Upper lobe of left lung (tissue), 6 donors: ENCODE results near the gene STK4. TPM values are rescaled to one million over a fixed set of nuclear protein-coding genes. Genes with fewer than 3 reads are reported as not detected.

Source experiments
- ATAC-seq, 2 donors: fragments of 200-7000 bp; cut with Tn5 transposase; one replicate each; pipeline ENCODE4 v1.9.1; 2022; ENCODE audit warnings: mild to moderate bottlenecking in 2 of 2, moderate library complexity in 2 of 2; ENCODE audit not compliant: low FRiP score in 2 of 2
- DNase-seq, 2 donors: peaks; one replicate each; pipeline ENCODE4 v3.0.0-alpha.2; 2019 to 2020
- H3K27ac ChIP-seq, 4 donors: fragments of 200-600 bp; sonication (generic); one replicate each; pipeline ENCODE4 v1.5.1; 2016 to 2019
- H3K27me3 ChIP-seq, 4 donors: fragments of 200-600 bp; sonication (generic); one replicate each; pipeline ENCODE4 v1.5.1; 2017 to 2019
- H3K36me3 ChIP-seq, 4 donors: fragments of 200-600 bp; sonication (generic); one replicate each; pipeline ENCODE4 v1.5.1; 2016 to 2019
- H3K4me1 ChIP-seq, 4 donors: fragments of 200-600 bp; sonication (generic); one replicate each; pipeline ENCODE4 v1.5.1; 2018 to 2019
- H3K4me3 ChIP-seq, 4 donors: fragments of 200-600 bp; sonication (generic); one replicate each; pipeline ENCODE4 v1.5.1; 2017 to 2019; ENCODE audit warnings: mild to moderate bottlenecking in 2 of 4, moderate library complexity in 1 of 4
- H3K9me3 ChIP-seq, 4 donors: fragments of 200-600 bp; sonication (generic); one replicate each; pipeline ENCODE4 v1.5.1; 2018 to 2019
- CTCF ChIP-seq, 6 experiments: fragments of 450-650 bp in 4 of 6; fragments of 200-600 bp in 2 of 6; sonication (generic) in 2 of 6; IDR thresholded peaks; one replicate each; pipeline ENCODE4 v1.5.1; 2016 to 2019; ENCODE audit warnings: antibody characterized with exemption in 6 of 6
- EP300 ChIP-seq, 4 donors: sonication (generic); formaldehyde crosslinking; IDR thresholded peaks; one replicate each; pipeline ENCODE4 v1.5.1; 2017; ENCODE audit warnings: antibody characterized with exemption in 4 of 4, control low read depth in 2 of 4
- POLR2A ChIP-seq, 4 donors: fragments of 450-650 bp; IDR thresholded peaks; one replicate each; pipeline ENCODE4 v1.5.1; 2016 to 2017; ENCODE audit warnings: antibody characterized with exemption in 4 of 4, mild to moderate bottlenecking in 2 of 4
- POLR2AphosphoS5 ChIP-seq, 2 donors: sonication (generic); formaldehyde crosslinking; IDR thresholded peaks; one replicate each; pipeline ENCODE4 v1.5.1; 2017; ENCODE audit warnings: antibody characterized with exemption in 2 of 2
- WGBS, 2 donors: methylation state at CpG; one replicate each; pipeline ENCODE4 v1.1.5; 2017 to 2018; 5-methylcytosine and 5-hydroxymethylcytosine counted together
- total RNA-seq, 6 donors: library from RNA; depleted of rRNA in 4 of 6; stranded (reverse); fragments of >200 nt in 4 of 6; gene quantifications; one replicate each; pipeline versions ENCODE4 v1.1.0 to v1.2.1, GENCODE V29; 2016 to 2021
- donor health status: DM: no; HTN: no; CAD: no; lungs with moderate emphysema.
- donor health status: DM: no; HTN: yes; CAD: no; lungs with severe emphysema.

The STK4 gene
- 10 to 100 TPM; 31.0 to 76.1 (median 44.1) TPM for total RNA-seq

GRCh38 chr20:44966030-44966961 is at the start of gene STK4:
STK4 (plus strand) TSS chr20:44966512; CDS start chr20:44966569, 57 bp downstream.
- 2 to 4% methylated on average over 34 to 56 of the region's 68 CpGs for WGBS, 2 donors
- peak; percentile 98 to 99 for ATAC-seq

GRCh38 chr20:44916586-44916985 is 49.7 kb upstream of the STK4 start:
- DNase-seq (peak in 1 of 2 donors; percentile 33), ATAC-seq (no peak)
- Histone ChIP-seq H3K4me1 (no peaks in the 10 kb centered on the region), H3K27me3 (no peaks in the 10 kb centered on the region), H3K27ac (no peak overlapping the region), H3K4me3 (no peak overlapping the region), H3K9me3 (no peaks in the 10 kb centered on the region), H3K36me3 (peaks cover 0 to 7% (median 3%) of the 10 kb centered on the region in 4 donors)
- WGBS, 2 donors, result 94 to 97% methylated on average over 10 to 12 of the region's 12 CpGs
- TF ChIP-seq POLR2A (IDR thresholded peaks at IDR 0.05), result no peak
- TF ChIP-seq CTCF (IDR thresholded peaks at IDR 0.05), result no peak
- TF ChIP-seq EP300 (IDR thresholded peaks at IDR 0.05), result no peak
- TF ChIP-seq POLR2AphosphoS5 (IDR thresholded peaks at IDR 0.05), result no peak

More at GRCh38 chr20:44966030-44966961, at the start of gene STK4:
- Histone ChIP-seq H3K4me3 (peak within 1 kb of the TSS; percentile 63 to 98 (median 90)), H3K36me3 (no peaks in the 10 kb centered on the region), H3K27ac (peak within 1 kb of the TSS; percentile 82 to 97 (median 90)), H3K9me3 (no peaks in the 10 kb centered on the region), H3K27me3 (no peaks in the 10 kb centered on the region), H3K4me1 (peaks cover 26 to 38% (median 31%) of the 10 kb centered on the region in 4 donors)
- TF ChIP-seq CTCF (IDR thresholded peaks at IDR 0.05) (peak; percentile 49 to 86 (median 76)), POLR2AphosphoS5 (IDR thresholded peaks at IDR 0.05) (peak; percentile 97 to 98), EP300 (IDR thresholded peaks at IDR 0.05) (peak in 1 of 4 donors; percentile 85), POLR2A (IDR thresholded peaks at IDR 0.05) (peak in 3 of 4 donors; percentile 74 to 96 (median 83))
- DNase-seq, result peak; percentile 97 to 100

DNA sequence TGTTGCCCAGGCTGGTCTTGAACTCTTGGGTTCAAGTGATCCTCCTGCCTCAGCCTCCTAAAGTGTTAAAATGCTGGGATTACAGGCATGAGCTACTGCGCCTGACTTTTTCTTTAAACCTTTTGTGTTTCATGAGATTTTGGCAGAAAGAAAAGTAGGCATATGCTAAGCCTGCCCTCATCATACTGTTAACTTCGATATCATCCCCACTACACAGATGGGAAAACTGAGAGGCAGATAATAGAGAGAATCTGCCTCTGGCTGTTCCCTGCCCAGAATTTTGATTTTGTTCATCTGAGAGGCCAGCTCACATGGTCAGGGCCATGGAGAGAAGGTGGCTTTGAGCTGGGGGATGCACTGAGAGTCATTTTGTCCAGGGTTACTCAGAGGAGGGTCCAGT is 48.9 kb upstream of the STK4 start:
- Histone ChIP-seq H3K27me3 (no peaks in the 10 kb centered on the region), H3K27ac (no peak overlapping the region), H3K9me3 (no peaks in the 10 kb centered on the region), H3K4me1 (no peaks in the 10 kb centered on the region), H3K36me3 (peaks cover 0 to 9% (median 6%) of the 10 kb centered on the region in 4 donors), H3K4me3 (no peak overlapping the region)
- TF ChIP-seq POLR2A (IDR thresholded peaks at IDR 0.05), result no peak
- TF ChIP-seq CTCF (IDR thresholded peaks at IDR 0.05), result no peak
- no peak for TF ChIP-seq EP300 (IDR thresholded peaks at IDR 0.05)
- no peak for TF ChIP-seq POLR2AphosphoS5 (IDR thresholded peaks at IDR 0.05)
- ATAC-seq, result no peak
- DNase-seq, result no peak
- WGBS, 2 donors, result 96 to 97% methylated on average over 2 of the region's 2 CpGs

DNA sequence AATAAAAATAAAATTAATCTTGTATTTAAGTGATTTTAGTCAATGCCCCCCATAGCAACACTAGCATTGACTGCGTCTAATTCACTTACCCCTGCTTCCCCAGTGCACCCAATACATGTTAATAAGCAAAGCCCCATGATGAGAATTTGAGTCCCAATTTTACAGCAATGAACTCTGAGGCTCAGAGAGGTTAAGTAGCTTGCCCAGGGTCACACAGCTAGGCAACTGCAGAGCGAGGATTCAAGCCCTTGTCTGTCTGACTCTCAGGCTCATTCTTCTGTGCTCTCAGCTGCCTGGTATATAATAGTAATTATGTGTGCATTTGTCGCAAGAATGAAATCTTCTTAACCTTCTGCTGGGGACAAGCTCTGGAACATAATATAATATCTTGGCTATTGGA is 48.0 kb upstream of the STK4 start:
- H3K27ac ChIP-seq, result no peak overlapping the region
- H3K9me3 ChIP-seq, result no peaks in the 10 kb centered on the region
- WGBS, 2 donors, result 96 to 100% methylated on average over 3 of the region's 3 CpGs
- no peak for ATAC-seq
- no peak overlapping the region for H3K4me3 ChIP-seq
- H3K27me3 ChIP-seq, result no peaks in the 10 kb centered on the region
- no peak for DNase-seq
- no peak for TF ChIP-seq EP300 (IDR thresholded peaks at IDR 0.05)
- TF ChIP-seq POLR2AphosphoS5 (IDR thresholded peaks at IDR 0.05), result no peak
- no peak for TF ChIP-seq CTCF (IDR thresholded peaks at IDR 0.05)
- no peak for TF ChIP-seq POLR2A (IDR thresholded peaks at IDR 0.05)
- H3K36me3 ChIP-seq, result peaks cover 0 to 16% (median 9%) of the 10 kb centered on the region in 4 donors
- no peaks in the 10 kb centered on the region for H3K4me1 ChIP-seq
